ENCODE measurements around the gene CXorf66. TPM values are rescaled to one million over a fixed set of nuclear protein-coding genes. Genes with fewer than 3 reads are reported as not detected.
A peak's percentile ranks its signal among the peaks of the same experiment; 100 is the strongest.

Gene CXorf66
- total and polyA plus RNA-seq, 2 of the 13 experiments (the other 11 are each of a cell fraction or from before 2014, with no cell fraction given), result not detected

GRCh38 chrX:139932901-139933796, 32.2 kb downstream of the CXorf66 start, which contains the start of gene ATP11C (continued):
- TF ChIP-seq AFF4 (CRISPR knock-in tag; IDR thresholded peaks at IDR 0.05), result no peak
- no peak for TF ChIP-seq RAD21 (CRISPR knock-in tag; IDR thresholded peaks at IDR 0.05)
- no peak for TF ChIP-seq NFYC (CRISPR knock-in tag; IDR thresholded peaks at IDR 0.05)
- TF ChIP-seq ZBTB46 (CRISPR knock-in tag; IDR thresholded peaks at IDR 0.05; ENCODE audit: borderline replicate concordance), result no peak
- no peak for TF ChIP-seq ZNF577 (CRISPR knock-in tag; IDR thresholded peaks at IDR 0.05; ENCODE audit: borderline replicate concordance, low read depth)
- peak; percentile 65 for TF ChIP-seq ZFY (CRISPR knock-in tag; IDR thresholded peaks at IDR 0.05)
- no peak for TF ChIP-seq ZNF616 (CRISPR knock-in tag; IDR thresholded peaks at IDR 0.05; ENCODE audit: low read depth)
- no peak for TF ChIP-seq BORCS8-MEF2B (CRISPR knock-in tag; IDR thresholded peaks at IDR 0.05)
- TF ChIP-seq THAP8 (CRISPR knock-in tag; IDR thresholded peaks at IDR 0.05; ENCODE audit: borderline replicate concordance), result no peak
- TF ChIP-seq GZF1 (CRISPR knock-in tag; IDR thresholded peaks at IDR 0.05), result no peak
- no peak for TF ChIP-seq ZNF788 (CRISPR knock-in tag; IDR thresholded peaks at IDR 0.05; ENCODE audit: borderline replicate concordance)
- no peak for TF ChIP-seq ZNF460 (CRISPR knock-in tag; IDR thresholded peaks at IDR 0.05; ENCODE audit: borderline replicate concordance)
- no peak for TF ChIP-seq GLI4 (CRISPR knock-in tag; IDR thresholded peaks at IDR 0.05; ENCODE audit: borderline replicate concordance)
- 0 out of 4 replicates have a peak, but pooled peaks of 1 of the 2 experiments have one; percentile 4 for TF ChIP-seq HMGXB4 (CRISPR knock-in tag; IDR thresholded peaks at IDR 0.05; ENCODE audit: borderline replicate concordance in 1 of 2, low read depth in 1 of 2)
- peak; percentile 69; the same call in 1 of the 2 replicates for TF ChIP-seq ZNF281 (CRISPR knock-in tag; IDR thresholded peaks at IDR 0.05; ENCODE audit: borderline replicate concordance)
- TF ChIP-seq ZNF891 (CRISPR knock-in tag; IDR thresholded peaks at IDR 0.05), result no peak
- TF ChIP-seq BHLHE40 (IDR thresholded peaks at IDR 0.05; ENCODE audit: low read length), result no peak
